Neuronal stem cell (in vitro differentiated cells): Measurements from ENCODE around the gene MLF1. TPM values are rescaled to one million over a fixed set of nuclear protein-coding genes. Genes with fewer than 3 reads are reported as not detected.

Source experiments
- DNase-seq: peaks from one replicate; pipeline ENCODE4 v3.0.0-alpha.2; 2013; ENCODE audit warnings: low spot score
- H2AFZ ChIP-seq: one replicate; pipeline ENCODE4 v1.6.1; 2013; ENCODE audit warnings: mild to moderate bottlenecking, low read length, inconsistent platforms
- H2AK5ac ChIP-seq: 2 replicates; pipeline ENCODE4 v1.6.1; 2013; ENCODE audit warnings: low read depth, mild to moderate bottlenecking, inconsistent platforms, low read length, moderate library complexity, mixed read lengths
- H2BK120ac ChIP-seq: 2 replicates; pipeline ENCODE4 v1.6.1; 2013; ENCODE audit warnings: low read depth, mild to moderate bottlenecking, inconsistent platforms, low read length, moderate library complexity, mixed read lengths
- H2BK12ac ChIP-seq: one replicate; pipeline ENCODE4 v1.6.1; 2013; ENCODE audit warnings: low read length, inconsistent platforms
- H2BK15ac ChIP-seq: 2 replicates; pipeline ENCODE4 v1.6.1; 2013; ENCODE audit warnings: mild to moderate bottlenecking, low read length, inconsistent platforms, mixed read lengths
- H2BK5ac ChIP-seq: one replicate; pipeline ENCODE4 v1.6.1; 2013; ENCODE audit warnings: inconsistent platforms, mild to moderate bottlenecking, low read length, moderate library complexity
- H3K14ac ChIP-seq: one replicate; pipeline ENCODE4 v1.6.1; 2013; ENCODE audit warnings: low read length, inconsistent platforms
- H3K18ac ChIP-seq: 2 replicates; pipeline ENCODE4 v1.6.1; 2013; ENCODE audit warnings: low read length, inconsistent platforms
- H3K23ac ChIP-seq: 2 replicates; pipeline ENCODE4 v1.6.1; 2013; ENCODE audit warnings: low read depth, mild to moderate bottlenecking, mixed read lengths, low read length, inconsistent platforms; ENCODE audit not compliant: poor library complexity
- H3K27ac ChIP-seq: replicated peaks from 3 replicates; pipeline ENCODE4 v1.5.1; 2013; ENCODE audit warnings: low read length, inconsistent platforms
- H3K27me3 ChIP-seq, 3 experiments: 2 replicates each; pipeline ENCODE4 v1.6.1; 2013; ENCODE audit warnings: low read length in 3 of 3, mild to moderate bottlenecking in 2 of 3, inconsistent platforms in 1 of 3, low read depth in 1 of 3, mixed read lengths in 1 of 3, moderate library complexity in 1 of 3; ENCODE audit not compliant: control insufficient read depth in 3 of 3, insufficient read depth in 3 of 3
- H3K36me3 ChIP-seq, 2 donors: replicated peaks in 1 of 2; 2 replicates each; pipeline ENCODE4 v1.6.1; 2013; ENCODE audit warnings: low read length in 2 of 2; ENCODE audit not compliant: control insufficient read depth in 2 of 2, insufficient read depth in 2 of 2
- H3K4ac ChIP-seq: 2 replicates; pipeline ENCODE4 v1.6.1; 2013; ENCODE audit warnings: inconsistent platforms, mild to moderate bottlenecking, low read length, moderate library complexity
- H3K4me1 ChIP-seq, 2 donors: 1 replicate in 1 of 2; 2 replicates in 1 of 2; pipeline ENCODE4 v1.6.1; 2013; ENCODE audit warnings: low read length in 2 of 2, low read depth in 1 of 2; ENCODE audit not compliant: control insufficient read depth in 2 of 2, insufficient read depth in 1 of 2
- H3K4me2 ChIP-seq: one replicate; pipeline ENCODE4 v1.6.1; 2013; ENCODE audit warnings: mild to moderate bottlenecking, low read length, inconsistent platforms; ENCODE audit not compliant: insufficient read depth, poor library complexity, severe bottlenecking
- H3K4me3 ChIP-seq, 2 donors: 2 replicates each; pipeline ENCODE4 v1.5.1; 2013; ENCODE audit warnings: low read length in 2 of 2, mild to moderate bottlenecking in 2 of 2, inconsistent platforms in 1 of 2, moderate library complexity in 1 of 2
- H3K79me1 ChIP-seq: one replicate; pipeline ENCODE4 v1.6.1; 2013; ENCODE audit warnings: low read depth, mild to moderate bottlenecking, inconsistent platforms, low read length, moderate library complexity
- H3K9ac ChIP-seq: one replicate; pipeline ENCODE4 v1.6.1; 2013; ENCODE audit warnings: mild to moderate bottlenecking, low read depth, low read length, inconsistent platforms; ENCODE audit not compliant: poor library complexity
- H3K9me3 ChIP-seq, 2 donors: replicated peaks in 1 of 2; 2 replicates each; pipeline versions ENCODE3 to v1.6.1; 2013; ENCODE audit warnings: low read length in 2 of 2, mild to moderate bottlenecking in 2 of 2, inconsistent platforms in 1 of 2, low read depth in 1 of 2, mixed read lengths in 1 of 2, moderate library complexity in 1 of 2; ENCODE audit not compliant: control insufficient read depth in 2 of 2, insufficient read depth in 1 of 2
- H4K8ac ChIP-seq: one replicate; pipeline ENCODE4 v1.6.1; 2013; ENCODE audit warnings: low read depth, mild to moderate bottlenecking, inconsistent platforms, low read length, moderate library complexity
- H4K91ac ChIP-seq: one replicate; pipeline ENCODE4 v1.6.1; 2013; ENCODE audit warnings: low read length, low read depth, mild to moderate bottlenecking, inconsistent platforms; ENCODE audit not compliant: poor library complexity
- WGBS, 2 donors: extraction: QIAGEN DNeasy Blood & Tissue Kit; methylation state at CpG; one replicate each; pipeline ENCODE4 v1.1.7; 2013; ENCODE audit warnings: missing lambda C conversion rate in 2 of 2, mixed read lengths in 1 of 2; ENCODE audit not compliant: insufficient read length in 2 of 2, insufficient replicate concordance in 1 of 2; ENCODE audit errors: extremely low coverage in 2 of 2; 5-methylcytosine and 5-hydroxymethylcytosine counted together
- polyA plus RNA-seq, 2 experiments: library from polyadenylated mRNA; stranded (reverse); fragments of 200-250 nt; gene quantifications; one replicate each; pipeline ENCODE4 v1.2.3, GENCODE V29; 2013

MLF1 gene
- polyA plus RNA-seq (2013, experiment 1 of 2), result 26.1 TPM
- polyA plus RNA-seq (2013, experiment 2 of 2), result 27.5 TPM

GRCh38 chr3:158570999-158571702 lies at the start of gene MLF1:
TSS of gene MLF1 (plus strand) at chr3:158571194. CDS start at chr3:158571301, 107 bp downstream.
- peak within 1 kb of the TSS; percentile 93 for H3K4me2 ChIP-seq
- H3K4ac ChIP-seq, result no peak within 1 kb of the TSS
- peak within 1 kb of the TSS; percentile 90 for H3K18ac ChIP-seq
- peaks cover 2 to 5% of the 10 kb centered on the region in 2 donors for H3K4me1 ChIP-seq
- no peak within 1 kb of the TSS for H3K27ac ChIP-seq
- no peaks in the 10 kb centered on the region for H3K36me3 ChIP-seq
- peak within 1 kb of the TSS; percentile 70 for H3K9ac ChIP-seq
- no peak within 1 kb of the TSS for H2BK12ac ChIP-seq
- peak; percentile 95 for DNase-seq
- no peaks in the 10 kb centered on the region for H3K9me3 ChIP-seq
- no peak within 1 kb of the TSS for H2BK5ac ChIP-seq
- H4K8ac ChIP-seq, result no peak within 1 kb of the TSS
- peak within 1 kb of the TSS; percentile 97 for H2AFZ ChIP-seq
- no CpG with 5 or more reads among the region's 51 CpGs for WGBS, 2 donors
- H3K23ac ChIP-seq, result peak within 1 kb of the TSS; percentile 91
- H4K91ac ChIP-seq, result no peak within 1 kb of the TSS
- no peak within 1 kb of the TSS for H2AK5ac ChIP-seq
- H3K27me3 ChIP-seq, result peaks cover 0 to 23% (median 0%) of the 10 kb centered on the region in 3 experiments
- H3K4me3 ChIP-seq, result peak within 1 kb of the TSS; percentile 83 to 86
- no peak within 1 kb of the TSS for H2BK15ac ChIP-seq
- H3K14ac ChIP-seq, result no peak within 1 kb of the TSS
- H3K79me1 ChIP-seq, result no peaks in the 10 kb centered on the region
- no peak within 1 kb of the TSS for H2BK120ac ChIP-seq

- Histone ChIP-seq H3K9ac (no peak overlapping the region), H3K27me3 (no peaks in the 10 kb centered on the region), H3K4ac (no peak overlapping the region)
Measured at GRCh38 chr3:158522221-158523136, 48.5 kb upstream of the MLF1 start.

GRCh38 chr3:158528076-158528674 lies 42.8 kb upstream of the MLF1 start:
- Histone ChIP-seq H3K4me3 (no peak overlapping the region), H3K4me2 (no peak overlapping the region), H3K9ac (no peak overlapping the region), H3K27ac (no peak overlapping the region), H3K79me1 (no peaks in the 10 kb centered on the region), H3K36me3 (no peaks in the 10 kb centered on the region), H4K91ac (no peak overlapping the region), H2BK120ac (no peak overlapping the region), H2BK5ac (no peak overlapping the region), H2AFZ (no peak overlapping the region), H3K4ac (no peak overlapping the region), H3K4me1 (no peaks in the 10 kb centered on the region), H2BK12ac (no peak overlapping the region), H2BK15ac (no peak overlapping the region), H3K23ac (no peak overlapping the region), H3K9me3 (no peaks in the 10 kb centered on the region), H3K14ac (no peak overlapping the region), H4K8ac (no peak overlapping the region), H3K18ac (no peak overlapping the region), H2AK5ac (no peak overlapping the region), H3K27me3 (no peaks in the 10 kb centered on the region)
- no CpG with 5 or more reads among the region's 7 CpGs for WGBS, 2 donors
- DNase-seq, result no peak

More at GRCh38 chr3:158522221-158523136, 48.5 kb upstream of the MLF1 start:
- Histone ChIP-seq H2AFZ (no peak overlapping the region), H4K91ac (no peak overlapping the region), H3K4me1 (no peaks in the 10 kb centered on the region), H2BK15ac (no peak overlapping the region), H2AK5ac (no peak overlapping the region), H2BK12ac (no peak overlapping the region), H3K18ac (no peak overlapping the region), H3K4me2 (no peak overlapping the region), H3K23ac (no peak overlapping the region), H4K8ac (no peak overlapping the region), H3K27ac (no peak overlapping the region), H3K36me3 (no peaks in the 10 kb centered on the region), H3K14ac (no peak overlapping the region), H2BK120ac (no peak overlapping the region), H2BK5ac (no peak overlapping the region), H3K79me1 (no peaks in the 10 kb centered on the region), H3K9me3 (no peaks in the 10 kb centered on the region), H3K4me3 (no peak overlapping the region)
- DNase-seq, result no peak
- WGBS, 2 donors, result no CpG with 5 or more reads among the region's 4 CpGs
